GM23338 (cell line): ENCODE data around the gene SPIRE1. TPM values are rescaled to one million over a fixed set of nuclear protein-coding genes. Genes with fewer than 3 reads are reported as not detected.

ENCODE experiments used
- ATAC-seq: fragments of 200-7000 bp; cut with Tn5 transposase; 3 replicates; pipeline ENCODE4 v1.9.1; 2020
- DNase-seq: peaks from one replicate; pipeline ENCODE4 v3.0.0-alpha.2; 2015; ENCODE audit warnings: low spot score
- H2AFZ ChIP-seq: fragments of 200-600 bp; sonication (generic); 2 replicates; pipeline ENCODE4 v1.8.0; 2016; ENCODE audit warnings: antibody characterized with exemption, mild to moderate bottlenecking, moderate library complexity
- H3F3A ChIP-seq: fragments of 200-600 bp; sonication (generic); replicated peaks from 2 replicates; pipeline ENCODE4 v1.8.0; 2017; ENCODE audit warnings: antibody characterized with exemption, mixed run types, low read depth
- H3K27ac ChIP-seq: fragments of 200-600 bp; sonication (generic); 2 replicates; pipeline ENCODE4 v1.6.1; 2016; ENCODE audit warnings: low read depth
- H3K27me3 ChIP-seq: fragments of 200-600 bp; sonication (generic); 2 replicates; pipeline ENCODE4 v1.8.0; 2016; ENCODE audit warnings: mild to moderate bottlenecking, mixed run types, moderate library complexity; ENCODE audit not compliant: insufficient read depth
- H3K36me3 ChIP-seq: fragments of 200-600 bp; sonication (generic); 2 replicates; pipeline ENCODE4 v1.8.0; 2016; ENCODE audit warnings: mild to moderate bottlenecking; ENCODE audit not compliant: insufficient read depth
- H3K4me1 ChIP-seq: fragments of 200-600 bp; sonication (generic); 2 replicates; pipeline ENCODE4 v1.8.0; 2016; ENCODE audit warnings: mild to moderate bottlenecking, moderate library complexity; ENCODE audit not compliant: insufficient read depth
- H3K4me2 ChIP-seq: fragments of 200-600 bp; sonication (generic); 2 replicates; pipeline ENCODE4 v1.7.1; 2017; ENCODE audit warnings: mixed run types
- H3K4me3 ChIP-seq: fragments of 200-600 bp; sonication (generic); 2 replicates; pipeline ENCODE4 v1.6.1; 2016; ENCODE audit warnings: mixed run types
- H3K79me2 ChIP-seq: fragments of 200-600 bp; sonication (generic); replicated peaks from 2 replicates; pipeline ENCODE4 v1.8.0; 2017; ENCODE audit warnings: mild to moderate bottlenecking; ENCODE audit not compliant: insufficient read depth
- H3K9me2 ChIP-seq: fragments of 200-600 bp; sonication (generic); 2 replicates; pipeline ENCODE4 v1.8.0; 2017; ENCODE audit not compliant: insufficient read depth
- H4K20me1 ChIP-seq: fragments of 200-600 bp; sonication (generic); replicated peaks from 2 replicates; pipeline ENCODE4 v1.8.0; 2017; ENCODE audit warnings: mild to moderate bottlenecking; ENCODE audit not compliant: insufficient read depth
- H3K27ac Mint-ChIP-seq: 2 replicates; pipeline ENCODE4 v1.8.0; 2020; ENCODE audit warnings: inconsistent platforms, mild to moderate bottlenecking, moderate library complexity, mixed read lengths
- H3K27me3 Mint-ChIP-seq: 3 replicates; pipeline ENCODE4 v1.8.0; 2022; ENCODE audit warnings: low read depth, mild to moderate bottlenecking, moderate library complexity, mixed read lengths, inconsistent platforms; ENCODE audit not compliant: insufficient read depth, poor library complexity
- H3K36me3 Mint-ChIP-seq: 3 replicates; pipeline ENCODE4 v1.8.0; 2021; ENCODE audit warnings: low read depth, mild to moderate bottlenecking, inconsistent platforms, moderate library complexity, mixed read lengths
- H3K4me1 Mint-ChIP-seq: 3 replicates; pipeline ENCODE4 v1.8.0; 2020; ENCODE audit warnings: mild to moderate bottlenecking, inconsistent platforms, mixed read lengths
- H3K4me3 Mint-ChIP-seq: 3 replicates; pipeline ENCODE4 v1.8.0; 2021; ENCODE audit warnings: moderate library complexity, mild to moderate bottlenecking, inconsistent platforms, mixed read lengths
- H3K9me3 Mint-ChIP-seq: 3 replicates; pipeline ENCODE4 v1.8.0; 2020; ENCODE audit warnings: moderate library complexity, mild to moderate bottlenecking, inconsistent platforms, mixed read lengths
- CREB1 ChIP-seq: fragments of 250-450 bp; sonication (Bioruptor Pico); IDR thresholded peaks from 2 replicates; pipeline ENCODE4 v1.5.0; 2020; ENCODE audit warnings: low read depth, mild to moderate bottlenecking, moderate library complexity
- CTCF ChIP-seq, 2 experiments: fragments of 200-600 bp in 1 of 2; sonication (generic) in 1 of 2; conservative IDR thresholded peaks; 2 replicates each; pipeline versions ENCODE4 v1.5.1 to v1.6.1; 2016 to 2017; ENCODE audit warnings: antibody characterized with exemption in 2 of 2, low read depth in 2 of 2, mild to moderate bottlenecking in 2 of 2, moderate library complexity in 1 of 2
- ETS1 ChIP-seq: IDR thresholded peaks from 2 replicates; pipeline ENCODE4 v1.6.1; 2016; ENCODE audit warnings: antibody characterized with exemption
- EZH2 ChIP-seq: fragments of 200-600 bp; sonication (generic); IDR thresholded peaks from one replicate; pipeline ENCODE4 v1.8.0; 2017; ENCODE audit warnings: antibody characterized with exemption, mild to moderate bottlenecking, low read depth; ENCODE audit not compliant: unreplicated experiment
- EZH2phosphoT487 ChIP-seq: fragments of 200-600 bp; sonication (generic); IDR thresholded peaks from one replicate; pipeline ENCODE4 v1.8.1; 2018; ENCODE audit warnings: antibody characterized with exemption; ENCODE audit not compliant: unreplicated experiment
- JUNB ChIP-seq: IDR thresholded peaks from one replicate; pipeline ENCODE4 v1.6.1; 2016; ENCODE audit warnings: antibody characterized with exemption; ENCODE audit not compliant: unreplicated experiment
- NANOG ChIP-seq: IDR thresholded peaks from 2 replicates; pipeline ENCODE4 v1.6.1; 2016; ENCODE audit warnings: antibody characterized with exemption, borderline replicate concordance
- POLR2AphosphoS5 ChIP-seq: IDR thresholded peaks from 2 replicates; pipeline ENCODE4 v1.6.1; 2016; ENCODE audit warnings: antibody characterized with exemption, low read depth
- REST ChIP-seq: IDR thresholded peaks from one replicate; pipeline ENCODE4 v1.6.1; 2018; ENCODE audit warnings: antibody characterized with exemption; ENCODE audit not compliant: unreplicated experiment
- STAT1 ChIP-seq: IDR thresholded peaks from one replicate; pipeline ENCODE4 v1.6.1; 2016; ENCODE audit warnings: antibody characterized with exemption; ENCODE audit not compliant: unreplicated experiment
- ZNF114 ChIP-seq: fragments of 250-450 bp; sonication (Bioruptor Pico); IDR thresholded peaks from 2 replicates; pipeline ENCODE4 v1.5.0; 2020; ENCODE audit warnings: mild to moderate bottlenecking, moderate library complexity
- ZNF331 ChIP-seq: fragments of 250-450 bp; sonication (Bioruptor Pico); IDR thresholded peaks from 2 replicates; pipeline ENCODE4 v1.5.0; 2020; ENCODE audit warnings: low read depth, mild to moderate bottlenecking, moderate library complexity
- ZNF462 ChIP-seq: fragments of 250-450 bp; sonication (Bioruptor Pico); IDR thresholded peaks from 2 replicates; pipeline ENCODE4 v1.5.0; 2020; ENCODE audit warnings: mild to moderate bottlenecking, moderate library complexity
- polyA plus RNA-seq: library from polyadenylated mRNA; unstranded; fragments of >200 nt; fragmentation: Nextera tagmentation; extraction: Ambion mirVana; gene quantifications from 2 replicates; pipeline ENCODE4 v1.2.1, GENCODE V29; 2016
- total RNA-seq: library from RNA; depleted of rRNA; stranded (reverse); fragments of >200 nt; shearing (Covaris generic); gene quantifications from 2 replicates; pipeline ENCODE4 v1.2.3, GENCODE V29; 2014

The SPIRE1 gene
- total and polyA plus RNA-seq, 2 experiments from 2014 or later: 2.9 to 15.5 TPM

GRCh38 chr18:12476955-12477354 is 181.0 kb downstream of the SPIRE1 start:
- H3K4me3 ChIP-seq: no peak overlapping the region

More at GRCh38 chr18:12476955-12477354, 181.0 kb downstream of the SPIRE1 start:
- Mint-ChIP-seq H3K27me3 (peaks cover 2% of the 10 kb centered on the region), H3K4me1 (peaks cover 30% of the 10 kb centered on the region), H3K9me3 (no peaks in the 10 kb centered on the region), H3K36me3 (peaks cover 4% of the 10 kb centered on the region; the same call in 1 of the 3 replicates), H3K4me3 (no peak overlapping the region), H3K27ac (0 out of 2 replicates have a peak overlapping the region, but pooled peaks have one; percentile 12)
- Histone ChIP-seq H2AFZ (no peak overlapping the region), H3K27ac (peak overlapping the region; percentile 39; the same call in 1 of the 2 replicates), H4K20me1 (no peaks in the 10 kb centered on the region), H3K79me2 (no peaks in the 10 kb centered on the region), H3K4me2 (no peak overlapping the region), H3K27me3 (no peaks in the 10 kb centered on the region), H3K36me3 (no peaks in the 10 kb centered on the region), H3K9me2 (no peaks in the 10 kb centered on the region), H3F3A (no peaks in the 10 kb centered on the region), H3K4me1 (peaks cover 9% of the 10 kb centered on the region)
- ATAC-seq (no peak), DNase-seq (no peak)
- TF ChIP-seq REST: no peak
- no peak for TF ChIP-seq POLR2AphosphoS5
- no peak for TF ChIP-seq EZH2phosphoT487
- TF ChIP-seq ZNF114 (CRISPR knock-in tag): no peak
- TF ChIP-seq NANOG: no peak
- no peak for TF ChIP-seq ZNF331
- TF ChIP-seq JUNB: no peak
- TF ChIP-seq CREB1 (CRISPR knock-in tag): no peak
- no peak for TF ChIP-seq CTCF (conservative IDR thresholded peaks at IDR 0.05; ENCODE audit: low read depth in 2 of 2)
- TF ChIP-seq STAT1: no peak
- TF ChIP-seq ETS1: no peak
- TF ChIP-seq EZH2: no peak
- TF ChIP-seq ZNF462 (CRISPR knock-in tag): no peak
